Measurements from ENCODE around the gene SGPL1. TPM values are rescaled to one million over a fixed set of nuclear protein-coding genes. Genes with fewer than 3 reads are reported as not detected.
"Not testable (repeated sequence)": the region's sequence is repeated elsewhere in the genome, so short reads cannot be mapped to it uniquely, and the experiment has no call there.

Gene SGPL1
- total and polyA plus RNA-seq, 12 donors = 3.7 to 20.3 (median 12.6) TPM

DNA sequence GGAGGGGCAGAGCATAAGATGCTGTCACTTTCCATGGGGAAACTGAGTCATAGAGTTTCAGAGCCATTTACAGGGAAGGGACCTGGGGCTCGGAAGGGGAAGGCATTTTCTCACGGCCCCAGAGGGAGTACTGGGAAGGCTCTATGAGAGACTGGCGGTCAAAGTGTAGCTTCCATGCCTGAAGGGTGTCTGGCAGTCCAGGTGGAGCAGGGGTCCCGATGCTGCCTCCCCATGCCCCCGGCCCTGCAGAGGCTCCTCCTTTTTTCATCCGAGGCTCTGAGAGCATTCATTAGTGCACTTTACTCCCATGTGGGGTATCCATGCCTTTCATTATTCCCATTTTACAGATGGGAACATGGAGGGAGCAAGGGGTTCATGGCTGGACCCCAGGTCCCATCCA lies 100.5 kb downstream of the SGPL1 start:
- TF ChIP-seq, protein P1, sequence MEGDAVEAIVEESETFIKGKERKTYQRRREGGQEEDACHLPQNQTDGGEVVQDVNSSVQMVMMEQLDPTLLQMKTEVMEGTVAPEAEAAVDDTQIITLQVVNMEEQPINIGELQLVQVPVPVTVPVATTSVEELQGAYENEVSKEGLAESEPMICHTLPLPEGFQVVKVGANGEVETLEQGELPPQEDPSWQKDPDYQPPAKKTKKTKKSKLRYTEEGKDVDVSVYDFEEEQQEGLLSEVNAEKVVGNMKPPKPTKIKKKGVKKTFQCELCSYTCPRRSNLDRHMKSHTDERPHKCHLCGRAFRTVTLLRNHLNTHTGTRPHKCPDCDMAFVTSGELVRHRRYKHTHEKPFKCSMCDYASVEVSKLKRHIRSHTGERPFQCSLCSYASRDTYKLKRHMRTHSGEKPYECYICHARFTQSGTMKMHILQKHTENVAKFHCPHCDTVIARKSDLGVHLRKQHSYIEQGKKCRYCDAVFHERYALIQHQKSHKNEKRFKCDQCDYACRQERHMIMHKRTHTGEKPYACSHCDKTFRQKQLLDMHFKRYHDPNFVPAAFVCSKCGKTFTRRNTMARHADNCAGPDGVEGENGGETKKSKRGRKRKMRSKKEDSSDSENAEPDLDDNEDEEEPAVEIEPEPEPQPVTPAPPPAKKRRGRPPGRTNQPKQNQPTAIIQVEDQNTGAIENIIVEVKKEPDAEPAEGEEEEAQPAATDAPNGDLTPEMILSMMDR (IDR thresholded peaks at IDR 0.05) = no peak
- ATAC-seq = no peak
- WGBS, 2 donors = 91 to 94% methylated on average over 6 of the region's 6 CpGs
- H3K4me3 ChIP-seq = no peak overlapping the region
- H3K27me3 ChIP-seq = peaks cover 0 to 31% (median 9%) of the 10 kb centered on the region in 7 donors
- H3K4me1 ChIP-seq = no peaks in the 10 kb centered on the region
- H3K36me3 ChIP-seq = no peaks in the 10 kb centered on the region
- DNase-seq = no peak
- intact Hi-C loops (cut with DNase I) = loop anchor here in 1 of 10 donors (5.0 kb wide), 1 partner anchor 361 kb away; no protein-coding TSS in a partner anchor
- H3K27ac ChIP-seq = no peak overlapping the region
- no peaks in the 10 kb centered on the region for H3K9me3 ChIP-seq

DNA sequence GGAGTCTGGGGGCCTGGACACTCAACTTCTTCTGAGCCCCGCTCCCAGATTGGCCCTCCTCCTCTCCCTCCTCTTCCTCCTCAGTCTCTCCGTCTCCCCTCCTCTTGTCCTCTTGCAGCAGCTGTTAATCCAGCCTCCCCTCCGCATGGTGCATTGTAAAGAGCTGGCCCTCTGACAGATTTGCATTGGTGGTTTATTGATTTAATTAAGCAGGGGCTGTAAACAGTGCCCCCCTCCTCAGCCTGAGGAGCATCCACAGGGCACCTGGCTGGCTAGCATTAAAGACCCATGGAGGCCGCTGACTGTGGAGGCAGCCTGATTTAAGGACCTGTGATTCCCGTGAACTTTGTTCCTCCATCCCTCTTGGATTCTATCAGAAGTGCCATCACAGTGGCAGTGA lies 101.5 kb downstream of the SGPL1 start:
- no peaks in the 10 kb centered on the region for H3K4me1 ChIP-seq
- TF ChIP-seq, protein P1 (IDR thresholded peaks at IDR 0.05) = no peak
- peaks cover 0 to 38% (median 9%) of the 10 kb centered on the region in 7 donors for H3K27me3 ChIP-seq
- no peak overlapping the region for H3K27ac ChIP-seq
- DNase-seq (no peak), ATAC-seq (no peak)
- H3K36me3 ChIP-seq = no peaks in the 10 kb centered on the region
- no peak overlapping the region for H3K4me3 ChIP-seq
- H3K9me3 ChIP-seq = no peaks in the 10 kb centered on the region
- intact Hi-C loops (cut with DNase I) = loop anchor here in 1 of 10 donors (5.0 kb wide), 1 partner anchor 360 kb away; no protein-coding TSS in a partner anchor
- 75 to 83% methylated on average over 5 of the region's 5 CpGs for WGBS, 2 donors

DNA sequence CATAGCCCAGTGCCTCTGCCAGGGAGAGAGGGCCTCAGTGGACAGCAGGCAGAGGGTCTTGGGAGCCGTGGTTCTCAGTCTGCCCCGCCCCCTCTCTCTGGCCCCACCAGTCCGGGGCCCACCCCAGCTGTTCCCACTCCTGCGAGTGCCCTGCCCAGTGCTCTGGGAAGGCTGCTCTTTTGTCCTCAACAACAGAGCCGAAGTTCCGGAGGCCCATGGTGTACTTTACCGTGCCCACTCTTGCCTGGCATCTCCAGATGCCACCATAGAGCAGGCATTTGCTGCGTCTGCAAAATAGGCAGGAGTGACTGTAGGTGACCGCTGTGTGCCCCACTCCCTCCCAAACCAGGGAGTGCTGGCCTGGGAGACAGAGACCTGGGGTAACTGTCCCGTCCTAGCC lies 101.9 kb downstream of the SGPL1 start:
- Histone ChIP-seq H3K4me1 (no peaks in the 10 kb centered on the region), H3K27me3 (peaks cover 0 to 38% (median 9%) of the 10 kb centered on the region in 7 donors), H3K27ac (no peak overlapping the region), H3K9me3 (no peaks in the 10 kb centered on the region), H3K36me3 (no peaks in the 10 kb centered on the region), H3K4me3 (no peak overlapping the region)
- DNase-seq = no peak
- ATAC-seq = no peak
- intact Hi-C loops (cut with DNase I) = loop anchor here in 1 of 10 donors (5.0 kb wide), 1 partner anchor 360 kb away; no protein-coding TSS in a partner anchor
- TF ChIP-seq, protein P1 (IDR thresholded peaks at IDR 0.05) = no peak
- 84 to 87% methylated on average over 10 of the region's 10 CpGs for WGBS, 2 donors

DNA sequence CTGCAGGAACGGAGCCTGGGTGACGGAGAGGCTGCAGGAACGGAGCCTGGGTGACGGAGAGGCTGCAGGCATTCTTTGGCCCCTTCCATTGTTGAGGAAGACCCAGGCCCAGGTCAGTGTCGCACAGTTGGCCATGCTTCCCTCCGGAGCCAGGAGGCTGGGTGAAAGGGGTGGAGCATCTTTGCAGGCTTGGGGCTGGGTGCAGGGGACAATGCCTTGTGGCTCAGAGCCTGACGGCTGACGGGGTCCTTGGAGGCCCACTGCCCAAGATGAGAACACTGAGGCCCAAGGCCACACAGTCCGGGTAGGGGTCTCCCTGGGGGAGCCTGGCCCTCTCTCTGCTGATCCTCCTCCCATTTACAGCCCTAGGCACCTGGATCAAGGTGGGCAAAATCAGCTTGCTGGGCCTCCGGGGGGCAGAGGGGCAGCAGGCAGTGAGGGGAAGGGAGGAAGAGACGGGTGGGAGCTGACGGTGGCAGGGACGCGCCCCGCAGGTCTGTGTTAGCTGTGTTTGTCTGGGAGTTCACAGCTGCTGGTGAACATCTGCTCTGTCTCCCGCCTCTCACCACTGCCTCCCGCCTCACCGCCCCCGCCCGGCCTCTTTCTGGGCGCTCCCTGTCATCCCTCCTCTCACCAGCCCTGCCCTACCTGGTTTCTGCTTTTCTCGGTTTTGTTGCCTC lies 103.2 kb downstream of the SGPL1 start:
- 63 to 76% methylated on average over 14 to 21 of the region's 22 CpGs for WGBS, 2 donors
- DNase-seq (no peak), ATAC-seq (peak in 3 of 8 donors; percentile 12 to 31 (median 18))
- H3K27me3 ChIP-seq = peaks cover 0 to 38% (median 9%) of the 10 kb centered on the region in 7 donors
- H3K4me1 ChIP-seq = no peaks in the 10 kb centered on the region
- no peaks in the 10 kb centered on the region for H3K9me3 ChIP-seq
- no peak overlapping the region for H3K27ac ChIP-seq
- H3K36me3 ChIP-seq = no peaks in the 10 kb centered on the region
- TF ChIP-seq, protein P1 (IDR thresholded peaks at IDR 0.05) = no peak
- intact Hi-C loops (cut with DNase I) = loop anchor here in 1 of 10 donors (5.0 kb wide), 1 partner anchor 358 kb away; no protein-coding TSS in a partner anchor
- no peak overlapping the region for H3K4me3 ChIP-seq

DNA sequence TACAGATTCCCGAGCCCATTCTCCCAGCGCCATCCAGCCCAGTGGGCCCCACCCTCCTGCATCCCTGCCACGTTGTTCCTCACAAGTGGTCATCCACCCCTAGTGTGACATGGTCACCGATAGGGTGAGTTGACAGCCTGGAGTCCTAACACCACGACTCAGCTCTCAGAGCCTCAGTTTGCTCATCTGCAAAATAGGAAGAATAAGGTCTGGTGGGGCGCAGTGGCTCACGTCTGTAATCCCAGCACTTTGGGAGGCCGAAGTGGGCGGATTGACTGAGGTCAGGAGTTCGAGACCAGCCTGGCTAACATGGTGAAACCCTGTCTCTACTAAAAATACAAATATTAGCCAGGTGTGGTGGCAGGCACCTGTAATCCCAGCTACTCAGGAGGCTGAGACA lies 104.2 kb downstream of the SGPL1 start:
- not testable (repeated sequence) for H3K9me3 ChIP-seq, H3K27ac ChIP-seq, H3K4me1 ChIP-seq, H3K4me3 ChIP-seq, H3K36me3 ChIP-seq, ATAC-seq, DNase-seq
- peaks cover 0 to 33% (median 9%) of the 10 kb centered on the region in 7 donors for H3K27me3 ChIP-seq
- intact Hi-C loops (cut with DNase I) = loop anchor here in 3 of 10 donors (5.0 to 10.0 kb wide), 2 partner anchors 145 to 357 kb away; no protein-coding TSS in a partner anchor
- WGBS, 2 donors = 85 to 87% methylated on average over 10 of the region's 10 CpGs

Data from heart right ventricle (tissue), 16 donors.